Activated naive CD4-positive, alpha-beta T cell (primary cell): ENCODE results near the gene NR1H4.
"Not testable (repeated sequence)": the region's sequence is repeated elsewhere in the genome, so short reads cannot be mapped to it uniquely, and the experiment has no call there.

Experiments
- DNase-seq, 4 experiments: peaks; one replicate each; lab custom pipeline; 2025; lab: John Stamatoyannopoulos, UW

NR1H4 gene

GRCh38 chr12:100473716-100474150 lies at the start of gene NR1H4:
TSS of gene NR1H4 (plus strand) at chr12:100473866. CDS start at chr12:100493324, 19,458 bp downstream.
- DNase-seq, result no peak

GRCh38 chr12:100426145-100426544 lies 47.5 kb upstream of the NR1H4 start:
- no peak for DNase-seq

GRCh38 chr12:100427078-100427477 lies 46.6 kb upstream of the NR1H4 start:
- no peak for DNase-seq

GRCh38 chr12:100430251-100430650 lies 43.4 kb upstream of the NR1H4 start:
- DNase-seq, result not testable (repeated sequence)

GRCh38 chr12:100433701-100434100 lies 40.0 kb upstream of the NR1H4 start:
- no peak for DNase-seq

GRCh38 chr12:100434177-100434576 lies 39.5 kb upstream of the NR1H4 start:
- DNase-seq, result no peak

GRCh38 chr12:100435957-100436356 lies 37.7 kb upstream of the NR1H4 start:
- DNase-seq, result no peak

- DNase-seq, result no peak
These were observed 36.4 kb upstream of the NR1H4 start for GRCh38 chr12:100437038-100437841.

- DNase-seq, result no peak
These were observed 33.9 kb upstream of the NR1H4 start for GRCh38 chr12:100439797-100440196.

GRCh38 chr12:100442403-100442802 lies 31.3 kb upstream of the NR1H4 start:
- no peak for DNase-seq

GRCh38 chr12:100443434-100443833 lies 30.2 kb upstream of the NR1H4 start:
- no peak for DNase-seq

GRCh38 chr12:100445081-100445481 lies 28.6 kb upstream of the NR1H4 start:
- DNase-seq, result no peak

- DNase-seq, result no peak
These were observed 26.3 kb upstream of the NR1H4 start for GRCh38 chr12:100447381-100447780.

GRCh38 chr12:100448656-100449055 lies 25.0 kb upstream of the NR1H4 start:
- no peak for DNase-seq

- DNase-seq, result no peak
These were observed 22.9 kb upstream of the NR1H4 start for GRCh38 chr12:100450735-100451134.

- DNase-seq, result no peak
These were observed 19.7 kb upstream of the NR1H4 start for GRCh38 chr12:100453951-100454350.

- DNase-seq, result no peak
These were observed 17.8 kb upstream of the NR1H4 start for GRCh38 chr12:100455896-100456295.

GRCh38 chr12:100458191-100458590 lies 15.5 kb upstream of the NR1H4 start:
- no peak for DNase-seq

- no peak for DNase-seq
These were observed 13.0 kb upstream of the NR1H4 start for GRCh38 chr12:100460702-100461101.

- DNase-seq, result no peak
These were observed 12.2 kb upstream of the NR1H4 start for GRCh38 chr12:100461330-100461973.

- DNase-seq, result no peak
These were observed 10.0 kb upstream of the NR1H4 start for GRCh38 chr12:100463661-100464060.

- no peak for DNase-seq
These were observed 9.1 kb upstream of the NR1H4 start for GRCh38 chr12:100464529-100464928.

- no peak for DNase-seq
These were observed 5.5 kb upstream of the NR1H4 start for GRCh38 chr12:100468126-100468525.
